ENCODE results near the gene MAN2C1. TPM values are rescaled to one million over a fixed set of nuclear protein-coding genes. Genes with fewer than 3 reads are reported as not detected.

Gene MAN2C1
- total RNA-seq, 120 experiments from 2014 or later = 146 to 372 (median 229) TPM

Small RNA genes lying within 50 kb of the gene (microRNA-seq; reads per million reads assigned to microRNA genes)
- 0 to 0.63 (median 0) reads per million in 43 experiments for gene MIR631

Other genes starting within 250 kb of the MAN2C1 start
- 10 to 100 TPM in 45 of 120 experiments, 1 to 10 TPM in 75; 3.7 to 15.1 (median 9.3) TPM for gene C15orf39, start 166.7 kb downstream of the MAN2C1 start, total RNA-seq
- gene GOLGA6C, start 110.3 kb downstream of the MAN2C1 start, total RNA-seq = under 1 TPM in 16 of 120 experiments, not detected in 104; 0.28 to 0.93 (median 0.45) TPM
- 1 to 10 TPM in 1 of 120 experiments, under 1 TPM in 71, not detected in 48; 0.16 to 1.3 (median 0.38) TPM for gene GOLGA6D, start 85.8 kb downstream of the MAN2C1 start, total RNA-seq
- gene COMMD4, start 32.5 kb downstream of the MAN2C1 start, total RNA-seq = 10 to 100 TPM; 26.8 to 67.8 (median 44.8) TPM
- gene NEIL1, start 21.6 kb downstream of the MAN2C1 start, total RNA-seq = 100 to 1,000 TPM in 19 of 120 experiments, 10 to 100 TPM in 101; 38.3 to 136 (median 76.0) TPM
- gene SIN3A, start 83.1 kb upstream of the MAN2C1 start, total RNA-seq = 10 to 100 TPM; 30.7 to 68.7 (median 47.9) TPM
- 10 to 100 TPM; 17.1 to 54.6 (median 33.8) TPM for gene PTPN9, start 210.7 kb upstream of the MAN2C1 start, total RNA-seq